ENCODE results near the gene GPR183.

- TF ChIP-seq CTCF (conservative IDR thresholded peaks at IDR 0.05 in 1 of 2, IDR thresholded peaks at IDR 0.05 in 1 of 2; ENCODE audit: low read depth in 1 of 2, low read length in 2 of 2) (no peak), EZH2 (IDR thresholded peaks at IDR 0.05; ENCODE audit: low read length, missing control alignments) (no peak)
These were observed 7.5 kb upstream of the GPR183 start for GRCh38 chr13:99314640-99315176.
